ENCODE results near the gene NUTM2F.
"Not testable (repeated sequence)": the region's sequence is repeated elsewhere in the genome, so short reads cannot be mapped to it uniquely, and the experiment has no call there.

Gene NUTM2F, protein sequence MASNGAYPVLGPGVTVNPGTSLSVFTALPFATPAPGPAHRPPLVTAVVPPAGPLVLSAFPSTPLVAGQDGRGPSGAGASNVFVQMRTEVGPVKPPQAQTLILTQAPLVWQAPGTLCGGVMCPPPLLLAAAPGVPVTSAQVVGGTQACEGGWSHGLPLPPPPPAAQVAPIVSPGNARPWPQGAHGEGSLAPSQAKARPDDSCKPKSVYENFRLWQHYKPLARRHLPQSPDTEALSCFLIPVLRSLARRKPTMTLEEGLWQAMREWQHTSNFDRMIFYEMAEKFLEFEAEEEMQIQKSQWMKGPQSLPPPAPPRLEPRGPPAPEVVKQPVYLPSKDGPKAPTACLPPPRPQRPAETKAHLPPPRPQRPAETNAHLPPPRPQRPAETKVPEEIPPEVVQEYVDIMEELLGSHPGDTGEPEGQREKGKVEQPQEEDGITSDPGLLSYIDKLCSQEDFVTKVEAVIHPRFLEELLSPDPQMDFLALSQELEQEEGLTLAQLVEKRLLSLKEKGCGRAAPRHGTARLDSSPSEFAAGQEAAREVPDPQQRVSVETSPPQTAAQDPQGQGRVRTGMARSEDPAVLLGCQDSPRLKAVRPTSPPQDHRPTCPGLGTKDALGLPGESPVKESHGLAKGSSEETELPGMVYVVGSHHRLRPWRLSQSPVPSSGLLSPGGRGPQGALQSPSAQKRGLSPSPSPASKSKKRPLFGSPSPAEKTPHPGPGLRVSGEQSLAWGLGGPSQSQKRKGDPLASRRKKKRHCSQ

DNA sequence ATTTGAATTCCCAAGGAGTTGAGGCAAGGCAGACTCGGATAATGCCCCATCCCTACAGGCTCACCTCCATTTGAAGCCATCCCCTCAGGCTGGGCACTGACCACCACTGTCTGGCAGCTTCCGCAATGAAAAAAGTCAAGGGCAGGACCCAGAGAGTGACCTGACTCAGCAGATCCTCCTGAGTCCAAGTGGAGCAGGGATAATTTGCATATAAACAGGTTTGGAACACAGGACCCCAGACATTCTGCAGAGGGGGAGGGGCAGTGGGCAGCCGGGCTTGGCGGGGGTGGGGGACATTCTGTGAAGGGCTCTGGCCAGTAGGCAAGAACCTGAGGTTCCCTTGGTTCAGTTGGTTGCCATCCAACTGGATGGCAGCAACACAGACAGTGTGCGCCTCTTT is at the start of gene NUTM2F:
NUTM2F (minus strand) TSS at position 101 of the 400 bp plus-strand sequence; CDS start at position 80, 21 bp downstream.
- DNase-seq = not testable (repeated sequence)

DNA sequence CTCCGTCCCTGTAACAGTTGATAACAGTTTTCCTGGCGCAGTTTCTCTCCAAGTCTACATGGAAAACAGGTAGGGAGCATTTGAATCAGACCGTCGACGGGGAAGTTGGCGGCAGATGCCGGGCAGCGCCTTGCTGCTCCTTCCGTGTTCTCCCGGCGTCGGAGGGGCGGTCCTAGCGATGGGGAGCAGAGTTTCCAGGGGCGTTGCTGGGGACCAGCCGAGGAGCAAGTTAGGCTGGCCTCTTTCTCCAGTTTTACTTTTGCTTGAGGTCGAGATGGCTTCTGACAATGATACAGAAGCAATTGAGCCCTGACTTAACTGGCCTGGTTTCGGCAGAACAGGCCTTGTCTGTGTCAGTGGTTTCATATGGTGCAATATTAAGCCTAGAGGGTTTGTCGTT is 46.8 kb upstream of the NUTM2F start:
- peak in 1 of 2 donors; percentile 2 for DNase-seq

GRCh38 chr9:94374176-94375056 is 46.0 kb upstream of the NUTM2F start:
- peak; percentile 86 to 88 for DNase-seq

DNA sequence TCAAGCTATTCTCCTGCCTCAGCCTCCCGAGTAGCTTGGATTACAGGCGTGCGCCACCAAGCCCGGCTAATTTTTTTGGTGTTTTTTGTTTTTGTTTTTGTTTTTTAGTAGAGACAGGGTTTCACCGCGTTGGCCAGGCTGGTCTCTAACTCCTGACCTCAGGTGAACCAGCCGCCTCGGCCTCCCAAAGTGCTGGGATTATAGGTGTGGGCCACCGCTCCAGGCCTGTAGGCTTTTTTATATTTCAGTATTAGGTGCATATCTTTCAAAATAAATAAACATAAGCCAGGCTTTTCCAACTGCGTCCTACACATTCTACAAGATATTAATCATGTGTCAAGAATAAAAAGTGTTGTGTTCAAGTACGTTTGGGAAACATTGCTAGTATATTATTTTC is 45.3 kb upstream of the NUTM2F start:
- DNase-seq = not testable (repeated sequence)

DNA sequence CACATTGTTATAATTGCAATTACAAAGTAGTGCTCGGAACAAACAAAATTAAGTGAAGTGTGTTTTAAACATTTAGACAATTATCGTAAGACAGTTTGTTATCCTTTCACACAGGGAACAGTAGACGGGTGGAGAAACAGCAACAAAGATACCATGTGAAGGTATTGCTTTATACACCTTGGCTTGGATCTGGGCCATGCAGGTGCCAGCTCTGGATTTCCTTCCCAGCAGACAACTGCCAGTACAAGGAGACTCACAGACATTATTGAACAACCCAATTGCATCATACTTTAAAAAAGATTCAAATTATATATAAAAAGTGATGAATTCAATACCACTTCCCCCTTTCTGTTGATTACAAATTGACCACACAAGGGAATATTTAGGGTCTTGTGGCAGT is 41.8 kb upstream of the NUTM2F start:
- not testable (repeated sequence) for DNase-seq

DNA sequence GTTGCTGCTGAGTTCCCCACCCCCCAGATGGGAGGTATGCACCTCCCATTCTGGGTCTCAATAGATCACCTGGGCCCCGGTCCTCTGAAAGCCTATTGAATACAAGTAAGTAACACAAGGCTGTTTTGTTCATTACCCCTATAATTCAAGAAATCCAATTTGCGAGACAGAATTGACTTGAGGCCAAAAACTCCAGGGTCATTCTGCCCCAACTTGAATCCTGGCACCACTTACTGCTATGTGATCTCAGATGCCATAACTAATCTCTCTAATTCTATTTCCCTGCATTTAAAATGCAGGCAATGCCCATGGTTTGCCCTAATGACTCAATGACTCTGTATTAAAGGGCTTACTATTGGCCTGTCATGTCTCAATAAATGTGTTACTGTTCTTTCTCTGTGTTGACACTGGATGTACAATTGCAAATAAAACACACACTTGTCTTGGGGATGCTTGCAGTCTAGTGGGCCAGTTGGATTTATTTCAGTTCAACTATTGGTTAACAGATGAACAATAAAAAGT is 35.7 kb upstream of the NUTM2F start:
- DNase-seq = not testable (repeated sequence)

GRCh38 chr9:94357158-94357557 is 28.7 kb upstream of the NUTM2F start:
- not testable (repeated sequence) for DNase-seq

- DNase-seq = not testable (repeated sequence)
Observed at GRCh38 chr9:94351901-94352723, 23.7 kb upstream of the NUTM2F start.

DNA sequence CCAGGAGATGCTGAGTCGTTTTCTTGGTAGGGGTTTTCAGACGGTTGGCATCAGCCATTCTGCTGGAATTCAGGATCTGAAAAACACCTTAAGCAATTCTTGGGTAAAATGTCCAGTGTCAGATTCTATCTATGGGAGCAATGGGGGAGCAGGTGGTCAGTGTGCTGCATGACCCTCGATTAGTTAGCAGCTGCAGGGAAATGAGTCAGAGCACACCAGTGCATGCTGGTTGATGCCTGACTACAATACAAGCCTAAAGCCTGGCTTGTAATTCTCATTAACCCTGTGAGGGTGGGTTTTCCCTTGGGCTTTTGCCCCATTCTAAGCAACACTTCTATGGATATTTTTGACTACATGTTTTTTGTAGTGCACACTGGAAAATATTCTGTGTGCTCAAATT is 20.3 kb upstream of the NUTM2F start:
- not testable (repeated sequence) for DNase-seq

DNA sequence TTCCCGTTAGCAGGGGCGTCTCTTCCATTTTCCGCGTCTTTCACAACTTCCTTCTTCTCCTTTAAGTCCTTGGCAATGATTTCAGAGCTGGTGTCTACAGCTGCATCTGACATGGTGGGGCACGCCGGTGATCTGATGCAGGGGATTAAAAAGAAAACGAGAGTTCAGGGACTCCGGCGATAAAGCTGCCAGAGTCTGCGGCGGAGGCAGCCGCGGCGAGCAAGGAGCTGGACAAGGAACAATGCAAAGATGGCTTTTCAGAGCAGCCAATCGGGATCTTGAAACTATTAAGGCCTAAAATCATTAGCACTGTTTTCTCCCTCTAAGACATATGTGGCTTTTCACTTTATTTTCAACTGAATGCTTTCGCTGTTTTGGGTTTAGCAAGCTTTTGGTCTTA is 19.0 kb upstream of the NUTM2F start:
- DNase-seq = not testable (repeated sequence)

DNA sequence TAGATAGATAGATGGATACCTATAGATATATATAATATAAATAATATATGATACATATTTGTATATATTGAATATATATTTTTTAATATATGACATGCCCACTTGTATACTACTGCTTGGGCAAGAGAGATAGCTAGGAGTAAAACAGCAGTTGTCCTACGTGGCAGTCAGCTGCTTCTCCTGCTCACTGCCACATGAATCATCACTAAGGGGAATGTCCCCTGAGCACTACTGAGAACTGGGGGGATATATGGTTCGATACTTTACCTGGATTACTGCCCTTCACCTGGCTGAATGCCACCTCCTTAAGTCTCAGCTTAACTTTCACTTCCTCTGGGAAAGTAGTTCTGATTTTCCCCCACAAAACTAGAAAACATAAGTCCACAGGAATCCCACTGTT is 13.3 kb upstream of the NUTM2F start:
- not testable (repeated sequence) for DNase-seq

- not testable (repeated sequence) for DNase-seq
Observed at GRCh38 chr9:94340750-94341149, 12.3 kb upstream of the NUTM2F start.

GRCh38 chr9:94339657-94340056 is 11.2 kb upstream of the NUTM2F start:
- DNase-seq = not testable (repeated sequence)

DNA sequence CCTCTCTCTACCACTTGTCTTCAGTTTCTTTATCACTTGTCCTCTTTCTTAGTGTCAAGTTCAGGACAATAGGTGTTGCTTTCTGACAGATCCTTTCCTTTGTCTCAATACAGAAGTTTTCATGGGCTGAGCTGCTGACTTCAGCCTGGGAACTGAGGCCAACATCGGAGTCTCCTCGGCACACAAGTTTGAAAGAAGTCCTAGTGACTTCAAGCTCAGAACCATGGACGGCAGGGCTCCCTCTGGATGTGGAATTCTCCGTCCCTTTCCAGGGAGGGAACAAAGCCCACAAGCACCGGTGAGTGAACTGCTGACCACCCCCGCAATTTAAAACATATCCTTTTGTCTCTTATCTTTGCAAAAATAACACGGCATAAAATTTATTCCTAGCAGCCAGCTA is 10.3 kb upstream of the NUTM2F start:
- DNase-seq = not testable (repeated sequence)

DNA sequence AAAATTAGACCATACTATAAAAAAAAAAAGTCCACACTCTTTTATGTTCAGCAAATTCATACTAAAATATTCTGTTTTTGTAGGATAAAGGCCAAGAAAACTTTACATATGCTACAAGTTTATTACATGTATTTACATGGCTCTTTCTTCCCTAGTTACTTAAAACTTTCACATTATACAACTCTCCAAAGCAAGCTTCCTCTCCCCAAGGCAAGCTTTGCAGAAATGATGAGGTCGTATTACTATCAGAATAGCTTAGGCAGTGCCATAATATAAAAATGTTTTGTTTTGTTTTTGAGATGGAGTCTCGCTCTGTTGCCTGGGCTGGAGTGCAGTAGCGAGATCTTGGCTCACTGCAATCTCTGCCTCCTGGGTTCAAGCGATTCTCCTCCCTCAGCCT is 8.0 kb upstream of the NUTM2F start:
- DNase-seq = not testable (repeated sequence)

DNA sequence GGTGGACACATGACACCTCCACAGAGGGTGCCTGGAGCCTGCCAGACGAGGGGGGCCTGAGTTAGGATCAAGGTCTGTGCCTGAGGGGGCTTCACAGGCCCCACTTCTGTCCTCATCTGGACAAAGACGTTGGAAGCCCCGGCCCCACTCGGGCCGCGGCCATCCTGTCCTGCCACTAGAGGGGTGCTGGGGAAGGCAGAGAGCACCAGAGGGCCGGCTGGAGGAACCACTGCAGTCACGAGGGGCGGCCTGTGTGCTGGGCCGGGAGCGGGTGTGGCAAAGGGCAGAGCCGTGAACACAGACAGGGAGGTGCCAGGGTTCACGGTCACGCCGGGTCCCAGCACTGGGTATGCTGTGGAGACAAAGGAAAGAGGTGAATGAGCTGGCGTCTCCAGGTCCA is 2.9 kb downstream of the NUTM2F start:
- DNase-seq = not testable (repeated sequence)

DNA sequence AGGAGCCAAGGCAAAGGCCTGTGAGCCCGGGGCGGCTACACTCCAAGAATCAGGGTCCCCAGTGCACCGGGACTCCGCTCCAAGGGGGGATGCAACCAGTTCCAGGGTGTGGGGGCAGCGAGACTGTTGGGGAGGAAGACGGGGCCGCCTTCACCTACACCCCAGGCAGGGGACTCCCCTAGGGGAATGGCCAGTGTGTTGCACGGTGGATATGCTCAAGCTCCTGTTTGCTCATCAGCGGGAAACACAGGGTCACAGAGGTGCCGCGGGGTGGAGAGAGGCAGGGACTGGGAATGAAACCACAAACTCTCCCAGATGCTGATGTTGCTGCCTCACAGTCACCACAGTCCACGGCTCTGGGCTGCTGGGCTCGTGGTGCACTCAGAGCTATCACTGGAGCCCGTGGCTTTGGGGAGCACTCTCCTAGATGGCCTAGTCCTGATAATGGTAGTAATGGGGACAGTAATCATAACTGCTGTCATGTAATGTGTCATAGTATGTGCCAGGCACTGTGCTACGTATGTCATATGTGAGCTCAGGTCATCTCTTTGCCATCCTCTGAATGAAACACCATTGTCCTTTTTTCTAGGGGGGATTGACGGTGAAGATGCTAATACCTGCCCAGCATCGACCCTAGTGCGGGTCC is 5.2 kb downstream of the NUTM2F start:
- DNase-seq = not testable (repeated sequence)

- DNase-seq = not testable (repeated sequence)
Observed at GRCh38 chr9:94322342-94322940, 6.0 kb downstream of the NUTM2F start.

- DNase-seq = not testable (repeated sequence)
Observed at GRCh38 chr9:94317949-94318657, 10.3 kb downstream of the NUTM2F start.

- DNase-seq = not testable (repeated sequence)
Observed at GRCh38 chr9:94316236-94316635, 12.2 kb downstream of the NUTM2F start.
